ENCODE data around the gene FRMPD2.

DNA sequence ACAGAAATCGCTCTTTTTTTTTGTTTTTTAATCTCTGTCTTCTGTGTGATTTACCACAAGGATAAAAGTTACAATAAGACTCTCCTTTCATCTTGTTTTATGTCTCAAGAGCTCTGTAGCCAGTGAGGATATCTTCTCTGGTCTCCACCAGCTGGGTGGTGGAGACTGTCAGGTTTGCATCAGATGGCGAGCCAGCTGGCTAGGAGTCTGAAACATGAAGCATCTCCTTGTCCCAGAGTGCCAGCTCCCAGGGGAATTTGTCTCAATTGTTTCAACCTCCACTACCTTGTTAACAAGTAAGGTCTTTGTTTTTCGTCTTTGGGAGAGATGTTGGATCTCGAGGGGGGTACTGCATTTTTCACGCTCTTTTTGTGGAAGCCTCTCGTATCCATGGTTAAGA is 47.3 kb downstream of the FRMPD2 start:
- TF ChIP-seq POLR2A (IDR thresholded peaks at IDR 0.05; ENCODE audit: low read length) (no peak), EP300 (IDR thresholded peaks at IDR 0.05) (no peak), ZFP36 (IDR thresholded peaks at IDR 0.05; ENCODE audit: borderline replicate concordance, partially characterized antibody) (no peak), MYC (IDR thresholded peaks at IDR 0.05; ENCODE audit: borderline replicate concordance, low read length) (no peak), RCOR1 (IDR thresholded peaks at IDR 0.05; ENCODE audit: low read depth, low read length) (no peak), RFX5 (IDR thresholded peaks at IDR 0.05) (no peak), MAZ (IDR thresholded peaks at IDR 0.05; ENCODE audit: borderline replicate concordance, low read depth, low read length) (no peak), JUNB (IDR thresholded peaks at IDR 0.05) (no peak), REST (IDR thresholded peaks at IDR 0.05) (no peak), SREBF2 (IDR thresholded peaks at IDR 0.05) (no peak), EHF (CRISPR knock-in tag; IDR thresholded peaks at IDR 0.05) (no peak)
- TF ChIP-seq, protein P1, sequence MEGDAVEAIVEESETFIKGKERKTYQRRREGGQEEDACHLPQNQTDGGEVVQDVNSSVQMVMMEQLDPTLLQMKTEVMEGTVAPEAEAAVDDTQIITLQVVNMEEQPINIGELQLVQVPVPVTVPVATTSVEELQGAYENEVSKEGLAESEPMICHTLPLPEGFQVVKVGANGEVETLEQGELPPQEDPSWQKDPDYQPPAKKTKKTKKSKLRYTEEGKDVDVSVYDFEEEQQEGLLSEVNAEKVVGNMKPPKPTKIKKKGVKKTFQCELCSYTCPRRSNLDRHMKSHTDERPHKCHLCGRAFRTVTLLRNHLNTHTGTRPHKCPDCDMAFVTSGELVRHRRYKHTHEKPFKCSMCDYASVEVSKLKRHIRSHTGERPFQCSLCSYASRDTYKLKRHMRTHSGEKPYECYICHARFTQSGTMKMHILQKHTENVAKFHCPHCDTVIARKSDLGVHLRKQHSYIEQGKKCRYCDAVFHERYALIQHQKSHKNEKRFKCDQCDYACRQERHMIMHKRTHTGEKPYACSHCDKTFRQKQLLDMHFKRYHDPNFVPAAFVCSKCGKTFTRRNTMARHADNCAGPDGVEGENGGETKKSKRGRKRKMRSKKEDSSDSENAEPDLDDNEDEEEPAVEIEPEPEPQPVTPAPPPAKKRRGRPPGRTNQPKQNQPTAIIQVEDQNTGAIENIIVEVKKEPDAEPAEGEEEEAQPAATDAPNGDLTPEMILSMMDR (IDR thresholded peaks at IDR 0.05) = no peak
- TF ChIP-seq, protein P2, sequence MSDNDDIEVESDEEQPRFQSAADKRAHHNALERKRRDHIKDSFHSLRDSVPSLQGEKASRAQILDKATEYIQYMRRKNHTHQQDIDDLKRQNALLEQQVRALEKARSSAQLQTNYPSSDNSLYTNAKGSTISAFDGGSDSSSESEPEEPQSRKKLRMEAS (IDR thresholded peaks at IDR 0.05) = no peak

Data from A549 (cell line).